Measurements from ENCODE around the gene TAB2. TPM values are rescaled to one million over a fixed set of nuclear protein-coding genes. Genes with fewer than 3 reads are reported as not detected.

TAB2 gene
- polyA plus RNA-seq, 3 donors from 2014 or later = 1.1 to 8.5 (median 3.8) TPM

GRCh38 chr6:149403534-149403933 lies 86.0 kb downstream of the TAB2 start:
- Mint-ChIP-seq H3K4me1 (peaks cover 0 to 10% of the 10 kb centered on the region in 2 donors), H3K36me3 (peaks cover 19 to 42% (median 24%) of the 10 kb centered on the region in 3 donors), H3K9me3 (no peaks in the 10 kb centered on the region), H3K4me3 (no peak overlapping the region), H3K27ac (peak overlapping the region in 1 of 6 donors; percentile 59), H3K27me3 (ENCODE audit: low read depth in 3 of 3) (no peaks in the 10 kb centered on the region)
- DNase-seq = no peak

DNA sequence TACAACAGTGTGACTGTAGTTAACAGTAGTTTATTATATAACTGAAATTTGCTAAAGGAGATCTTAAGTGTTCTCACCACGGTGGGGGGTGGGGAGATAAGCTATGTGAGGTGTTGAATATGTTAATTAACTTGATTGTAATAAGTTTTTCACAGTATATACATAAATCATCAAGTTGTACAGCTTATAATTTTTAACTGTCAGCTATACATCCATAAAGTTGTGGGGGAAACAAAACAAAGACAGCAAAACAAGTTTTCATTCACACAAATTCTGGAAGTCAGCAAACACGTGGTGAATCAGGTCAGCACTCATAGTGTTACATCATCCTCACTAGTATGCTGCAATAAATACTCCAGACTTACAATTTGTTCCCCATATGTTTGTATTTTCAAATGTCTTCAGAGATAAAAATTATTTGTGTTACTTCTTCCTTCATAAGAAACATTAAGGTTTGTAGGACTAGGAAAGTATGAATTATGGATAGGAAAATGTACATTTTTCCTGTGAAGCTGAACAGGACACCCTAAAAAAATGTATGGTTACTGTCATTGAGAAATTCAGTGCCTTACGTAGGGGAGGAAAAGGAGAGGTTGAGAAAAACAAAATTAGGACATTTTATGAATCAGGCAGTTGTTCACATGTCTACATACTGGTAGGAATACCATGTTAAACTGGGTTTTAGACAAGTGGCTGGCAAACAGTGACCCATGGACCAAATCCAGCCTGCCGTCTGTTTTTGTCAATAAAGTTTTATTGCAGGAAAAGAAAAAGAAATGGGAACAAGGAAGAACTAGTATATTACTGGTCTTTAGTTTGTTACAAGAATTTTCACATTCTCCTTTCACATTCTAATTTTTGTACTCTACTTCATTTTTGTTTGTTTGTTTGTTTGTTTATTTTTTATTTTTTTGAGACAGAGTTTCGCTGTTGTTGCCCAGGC lies 88.6 kb downstream of the TAB2 start:
- Mint-ChIP-seq H3K27me3 (ENCODE audit: low read depth in 3 of 3) (no peaks in the 10 kb centered on the region), H3K36me3 (peaks cover 9 to 32% (median 17%) of the 10 kb centered on the region in 3 donors), H3K9me3 (no peaks in the 10 kb centered on the region), H3K4me1 (peaks cover 0 to 10% of the 10 kb centered on the region in 2 donors), H3K4me3 (no peak overlapping the region), H3K27ac (peak overlapping the region in 4 of 6 donors; percentile 6 to 69 (median 22))
- DNase-seq = no peak

DNA sequence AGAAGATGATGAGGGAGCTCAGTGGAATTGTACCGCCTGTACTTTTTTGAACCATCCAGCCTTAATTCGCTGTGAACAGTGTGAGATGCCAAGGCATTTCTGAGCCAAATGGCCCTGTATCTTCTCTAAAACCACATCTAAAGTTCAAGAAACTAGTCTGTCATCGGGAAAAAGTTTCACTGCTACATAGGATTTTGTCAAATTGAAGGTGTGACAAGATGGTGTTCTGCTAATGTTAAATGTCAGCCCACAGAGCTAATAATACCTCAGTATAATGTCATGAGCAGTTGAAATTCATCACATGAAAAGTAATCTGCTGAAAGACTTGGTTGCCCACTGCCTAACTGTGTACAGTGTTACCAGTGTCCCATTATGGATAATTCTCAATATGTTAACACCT lies 92.1 kb downstream of the TAB2 start:
- Mint-ChIP-seq H3K27me3 (ENCODE audit: low read depth in 3 of 3) (no peaks in the 10 kb centered on the region), H3K36me3 (peaks cover 4 to 18% (median 10%) of the 10 kb centered on the region in 3 donors), H3K9me3 (no peaks in the 10 kb centered on the region), H3K4me3 (no peak overlapping the region), H3K4me1 (peaks cover 0 to 10% of the 10 kb centered on the region in 2 donors), H3K27ac (no peak overlapping the region)
- no peak for DNase-seq

DNA sequence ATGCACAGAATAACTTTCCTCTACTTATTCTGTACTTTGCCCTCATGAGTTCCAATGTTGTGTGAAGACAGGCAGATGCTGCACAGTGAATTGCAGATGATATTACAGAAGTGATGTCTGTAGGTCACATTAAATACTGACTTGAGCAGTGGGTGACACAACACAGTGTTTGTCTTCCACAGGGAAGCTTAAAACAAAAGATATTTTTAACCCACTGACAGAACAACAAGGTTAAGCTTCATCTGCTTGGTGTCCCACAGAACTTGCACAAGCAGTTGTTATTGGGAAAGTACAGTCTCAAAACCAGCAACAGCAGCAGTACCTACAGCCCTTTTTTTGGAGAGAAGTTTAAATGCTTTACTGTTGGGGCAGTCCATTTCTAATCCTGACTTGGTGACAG lies 93.0 kb downstream of the TAB2 start:
- H3K27me3 Mint-ChIP-seq (ENCODE audit: low read depth in 3 of 3) = no peaks in the 10 kb centered on the region
- H3K9me3 Mint-ChIP-seq = no peaks in the 10 kb centered on the region
- H3K27ac Mint-ChIP-seq = peak overlapping the region in 1 of 6 donors; percentile 10
- H3K4me3 Mint-ChIP-seq = no peak overlapping the region
- no peak for DNase-seq
- peaks cover 4 to 11% (median 10%) of the 10 kb centered on the region in 3 donors for H3K36me3 Mint-ChIP-seq
- H3K4me1 Mint-ChIP-seq = peaks cover under 1 to 6% of the 10 kb centered on the region in 2 donors

- Mint-ChIP-seq H3K4me1 (peaks cover 0 to 2% of the 10 kb centered on the region in 2 donors), H3K4me3 (no peak overlapping the region), H3K27me3 (ENCODE audit: low read depth in 3 of 3) (no peaks in the 10 kb centered on the region), H3K27ac (peak overlapping the region in 2 of 6 donors; percentile 25 to 30), H3K9me3 (no peaks in the 10 kb centered on the region), H3K36me3 (peaks cover 0 to 7% (median 6%) of the 10 kb centered on the region in 3 donors)
- no peak for DNase-seq
Measured at GRCh38 chr6:149414009-149414408, 96.5 kb downstream of the TAB2 start.

DNA sequence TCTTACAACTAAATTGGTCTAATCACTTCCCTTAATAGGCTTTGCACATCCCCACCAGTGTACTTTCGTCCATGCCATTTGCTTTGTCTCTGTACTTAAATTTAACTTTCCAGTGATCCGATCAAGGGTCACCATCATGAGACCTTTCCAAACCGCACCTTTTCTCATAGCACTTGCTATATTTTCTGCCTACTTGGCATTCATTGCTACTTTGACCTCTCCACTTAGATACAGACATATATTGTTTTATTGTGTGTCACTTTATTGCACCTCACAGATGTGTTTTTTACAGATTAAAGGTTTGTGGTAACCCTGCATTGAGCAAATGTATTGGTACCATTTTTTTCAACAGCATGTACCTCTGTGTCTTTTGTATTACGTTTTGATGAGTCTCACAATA lies 97.3 kb downstream of the TAB2 start:
- Mint-ChIP-seq H3K36me3 (peaks cover 0 to 7% (median 3%) of the 10 kb centered on the region in 3 donors), H3K4me1 (peaks cover 0 to 2% of the 10 kb centered on the region in 2 donors), H3K27me3 (ENCODE audit: low read depth in 3 of 3) (no peaks in the 10 kb centered on the region), H3K27ac (peak overlapping the region in 1 of 6 donors; percentile 4), H3K9me3 (no peaks in the 10 kb centered on the region), H3K4me3 (no peak overlapping the region)
- DNase-seq = no peak

DNA sequence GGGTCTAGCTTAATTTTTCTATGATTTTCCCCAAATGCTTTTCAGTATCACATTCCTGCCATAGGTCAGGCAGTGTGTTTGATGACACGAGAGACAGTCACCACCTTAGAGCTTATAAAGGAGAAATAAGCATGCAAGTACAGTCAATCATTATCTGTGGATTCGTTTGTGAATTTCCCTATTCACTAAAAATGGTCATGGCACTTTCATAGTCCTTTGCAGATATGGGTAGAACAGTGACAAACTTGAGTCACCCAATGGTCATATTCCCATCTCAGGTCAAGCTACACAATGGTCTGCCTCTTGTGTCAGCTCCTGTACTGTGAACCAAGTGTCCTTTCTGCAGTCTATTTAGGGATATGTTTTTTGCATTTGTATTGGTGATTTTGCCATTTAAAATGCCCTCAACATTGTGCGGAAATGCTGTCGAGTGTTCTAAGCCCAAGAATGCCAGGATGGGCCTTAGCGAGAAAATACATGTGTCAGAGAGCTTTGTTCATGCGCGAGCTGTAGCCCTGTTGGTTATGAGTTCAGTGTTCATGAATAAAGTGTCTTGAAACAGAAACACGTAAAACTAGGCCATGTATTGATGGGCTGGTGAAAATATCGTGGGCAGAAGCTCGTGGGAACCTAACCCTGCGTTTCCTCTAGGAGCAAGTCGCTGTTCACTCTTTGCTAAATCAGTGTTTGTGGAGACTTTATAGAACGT lies 102.3 kb downstream of the TAB2 start:
- Mint-ChIP-seq H3K4me1 (peaks cover 0 to 2% of the 10 kb centered on the region in 2 donors), H3K9me3 (no peaks in the 10 kb centered on the region), H3K27ac (no peak overlapping the region), H3K36me3 (no peaks in the 10 kb centered on the region), H3K4me3 (no peak overlapping the region), H3K27me3 (ENCODE audit: low read depth in 3 of 3) (peaks cover 0 to 5% (median 0%) of the 10 kb centered on the region in 3 donors)
- DNase-seq = no peak

DNA sequence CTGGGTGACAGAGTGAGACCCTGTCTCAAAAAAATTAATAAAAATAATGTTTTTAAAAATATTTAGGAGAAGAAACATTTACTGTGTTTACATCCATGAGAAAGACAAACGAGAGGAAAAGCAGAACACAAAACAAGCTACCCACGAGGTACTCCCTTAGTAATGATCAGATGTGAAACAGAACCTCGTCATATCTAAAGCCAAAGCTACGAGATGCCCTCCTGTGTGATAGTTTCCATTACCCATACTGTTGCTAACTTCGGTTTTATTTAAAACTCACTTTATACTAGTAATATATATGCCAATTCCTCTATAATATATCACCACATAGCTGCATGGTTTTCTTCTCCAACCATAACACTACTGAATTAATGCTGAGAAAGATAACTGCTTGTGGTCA lies 103.6 kb downstream of the TAB2 start:
- H3K4me3 Mint-ChIP-seq = no peak overlapping the region
- H3K27me3 Mint-ChIP-seq (ENCODE audit: low read depth in 3 of 3) = peaks cover 0 to 5% (median 0%) of the 10 kb centered on the region in 3 donors
- no peak overlapping the region for H3K27ac Mint-ChIP-seq
- peaks cover 0 to 4% (median 0%) of the 10 kb centered on the region in 3 donors for H3K36me3 Mint-ChIP-seq
- DNase-seq = no peak
- H3K4me1 Mint-ChIP-seq = no peaks in the 10 kb centered on the region
- no peaks in the 10 kb centered on the region for H3K9me3 Mint-ChIP-seq

- peaks cover 0 to 4% (median 0%) of the 10 kb centered on the region in 3 donors for H3K36me3 Mint-ChIP-seq
- H3K4me3 Mint-ChIP-seq = no peak overlapping the region
- H3K27ac Mint-ChIP-seq = no peak overlapping the region
- no peaks in the 10 kb centered on the region for H3K9me3 Mint-ChIP-seq
- no peaks in the 10 kb centered on the region for H3K4me1 Mint-ChIP-seq
- no peak for DNase-seq
- H3K27me3 Mint-ChIP-seq (ENCODE audit: low read depth in 3 of 3) = peaks cover 0 to 5% (median 0%) of the 10 kb centered on the region in 3 donors
Measured at GRCh38 chr6:149422581-149422980, 105.1 kb downstream of the TAB2 start.

DNA sequence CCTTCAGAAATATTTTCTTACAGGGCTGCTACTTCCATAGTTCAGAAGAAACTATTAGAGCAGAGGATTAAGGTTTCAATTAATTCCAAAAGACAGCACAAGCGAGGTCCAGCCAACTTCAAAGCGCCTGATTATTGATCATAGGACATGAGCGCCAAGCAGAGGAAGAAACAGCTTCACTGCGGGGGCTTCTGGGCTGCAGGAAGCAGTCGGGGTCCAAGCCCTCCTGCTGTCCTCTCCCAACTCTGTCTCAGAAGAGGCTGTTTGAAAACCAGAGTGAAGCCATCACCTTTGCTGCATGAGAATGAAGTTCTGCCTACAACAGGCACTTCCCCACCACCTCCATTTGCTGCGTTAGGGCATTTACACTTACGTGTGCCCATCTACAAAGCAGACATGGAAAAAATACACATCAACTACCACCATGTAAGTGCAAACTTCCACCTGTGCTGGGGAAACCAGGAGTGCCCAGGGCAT lies 106.5 kb downstream of the TAB2 start:
- H3K27me3 Mint-ChIP-seq (ENCODE audit: low read depth in 3 of 3) = peaks cover 0 to 5% (median 0%) of the 10 kb centered on the region in 3 donors
- DNase-seq = no peak
- H3K4me1 Mint-ChIP-seq = no peaks in the 10 kb centered on the region
- H3K36me3 Mint-ChIP-seq = peaks cover 0 to 4% (median 0%) of the 10 kb centered on the region in 3 donors
- no peaks in the 10 kb centered on the region for H3K9me3 Mint-ChIP-seq
- H3K4me3 Mint-ChIP-seq = no peak overlapping the region
- no peak overlapping the region for H3K27ac Mint-ChIP-seq

GRCh38 chr6:149425224-149425623 lies 107.7 kb downstream of the TAB2 start:
- Mint-ChIP-seq H3K27ac (no peak overlapping the region), H3K4me3 (no peak overlapping the region), H3K9me3 (no peaks in the 10 kb centered on the region), H3K4me1 (no peaks in the 10 kb centered on the region), H3K27me3 (ENCODE audit: low read depth in 3 of 3) (peaks cover 0 to 10% (median 1%) of the 10 kb centered on the region in 3 donors), H3K36me3 (peaks cover 0 to 4% (median 0%) of the 10 kb centered on the region in 3 donors)
- no peak for DNase-seq

DNA sequence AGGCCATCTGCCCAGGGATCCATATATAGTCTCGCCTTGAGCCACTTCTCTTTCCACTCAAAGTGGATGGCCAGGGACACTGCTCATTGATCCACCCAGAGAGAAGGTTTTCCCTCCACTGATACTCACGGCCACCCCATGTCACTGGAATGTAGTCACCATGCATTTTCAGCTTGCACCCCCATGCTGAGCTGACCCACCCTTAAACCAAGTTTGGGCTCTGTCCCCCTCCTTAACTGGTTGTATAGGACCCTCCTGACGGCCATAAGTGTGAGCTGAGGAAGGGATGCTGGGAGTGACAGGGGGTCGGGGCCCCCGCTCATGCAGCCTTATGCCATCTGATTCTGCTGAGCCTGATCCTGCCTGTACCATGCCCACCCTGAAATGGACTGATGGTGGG lies 108.2 kb downstream of the TAB2 start:
- DNase-seq = no peak
- no peaks in the 10 kb centered on the region for H3K9me3 Mint-ChIP-seq
- no peaks in the 10 kb centered on the region for H3K4me1 Mint-ChIP-seq
- H3K36me3 Mint-ChIP-seq = peaks cover 0 to 4% (median 0%) of the 10 kb centered on the region in 3 donors
- no peak overlapping the region for H3K27ac Mint-ChIP-seq
- H3K27me3 Mint-ChIP-seq (ENCODE audit: low read depth in 3 of 3) = peaks cover 0 to 10% (median 1%) of the 10 kb centered on the region in 3 donors
- H3K4me3 Mint-ChIP-seq = no peak overlapping the region

GRCh38 chr6:149428606-149429005 lies 111.1 kb downstream of the TAB2 start:
- DNase-seq = no peak
- H3K27ac Mint-ChIP-seq = no peak overlapping the region

More at GRCh38 chr6:149428606-149429005, 111.1 kb downstream of the TAB2 start:
- peaks cover 0 to 2% of the 10 kb centered on the region in 2 donors for H3K4me1 Mint-ChIP-seq
- H3K36me3 Mint-ChIP-seq = peaks cover 0 to 4% (median 0%) of the 10 kb centered on the region in 3 donors
- no peak overlapping the region for H3K4me3 Mint-ChIP-seq
- no peaks in the 10 kb centered on the region for H3K9me3 Mint-ChIP-seq
- peaks cover 0 to 5% (median 1%) of the 10 kb centered on the region in 3 donors for H3K27me3 Mint-ChIP-seq (ENCODE audit: low read depth in 3 of 3)

All from immature natural killer cell (primary cell).